Colon (tissue), 2 donors: ENCODE data around the gene ZNF613.
"Not testable (repeated sequence)": the region's sequence is repeated elsewhere in the genome, so short reads cannot be mapped to it uniquely, and the experiment has no call there.

ENCODE experiments used
- FAIRE-seq: peaks from 2 replicates; lab custom pipeline; 2012; peaks lifted over from hg19 to GRCh38; lab: Jason Lieb, UNC
- donor health status: control.
- donor health status: control.

The ZNF613 gene

GRCh38 chr19:51926784-51927741 is at the start of gene ZNF613:
Gene ZNF613, plus strand, starts transcription at chr19:51927472. Its CDS starts 8,749 bp downstream, at chr19:51936221.
- FAIRE-seq: no peak

- FAIRE-seq: no peak
Measured at GRCh38 chr19:51882518-51882917, 44.8 kb upstream of the ZNF613 start.

- FAIRE-seq: no peak
Measured at GRCh38 chr19:51884713-51885112, 42.6 kb upstream of the ZNF613 start.

GRCh38 chr19:51887522-51888498 is 39.5 kb upstream of the ZNF613 start, which contains the start of gene ZNF577:
Gene ZNF577, minus strand, starts transcription at chr19:51887951. Its CDS starts 7,569 bp downstream, at chr19:51880382.
- no peak for FAIRE-seq

- FAIRE-seq: no peak
Measured at GRCh38 chr19:51889934-51890333, 37.3 kb upstream of the ZNF613 start.

GRCh38 chr19:51891193-51891747 is 36.0 kb upstream of the ZNF613 start:
- no peak for FAIRE-seq

GRCh38 chr19:51901860-51902259 is 25.4 kb upstream of the ZNF613 start:
- FAIRE-seq: no peak

GRCh38 chr19:51903192-51903591 is 24.1 kb upstream of the ZNF613 start:
- FAIRE-seq: no peak

- no peak for FAIRE-seq
Measured at GRCh38 chr19:51904331-51905165, 22.7 kb upstream of the ZNF613 start, which contains the start of gene ZNF649. Gene ZNF649, minus strand, starts transcription at chr19:51905017. Its CDS starts 4,910 bp downstream, at chr19:51900107.

GRCh38 chr19:51905206-51905605 is 22.1 kb upstream of the ZNF613 start:
- FAIRE-seq: no peak

GRCh38 chr19:51905639-51906038 is 21.6 kb upstream of the ZNF613 start:
- FAIRE-seq: not testable (repeated sequence)

GRCh38 chr19:51906108-51906507 is 21.2 kb upstream of the ZNF613 start:
- FAIRE-seq: not testable (repeated sequence)

GRCh38 chr19:51907981-51908380 is 19.3 kb upstream of the ZNF613 start:
- FAIRE-seq: not testable (repeated sequence)

- FAIRE-seq: no peak
Measured at GRCh38 chr19:51915324-51915867, 11.9 kb upstream of the ZNF613 start.

GRCh38 chr19:51916167-51916566 is 11.1 kb upstream of the ZNF613 start:
- FAIRE-seq: no peak

- no peak for FAIRE-seq
Measured at GRCh38 chr19:51919606-51920005, 7.7 kb upstream of the ZNF613 start.

GRCh38 chr19:51921949-51922348 is 5.3 kb upstream of the ZNF613 start:
- no peak for FAIRE-seq

- no peak for FAIRE-seq
Measured at GRCh38 chr19:51926426-51926783, 867 bp upstream of the ZNF613 start.

GRCh38 chr19:51927859-51928258 is 587 bp downstream of the ZNF613 start:
- no peak for FAIRE-seq

- FAIRE-seq: no peak
Measured at GRCh38 chr19:51931921-51932320, 4.6 kb downstream of the ZNF613 start.

GRCh38 chr19:51938936-51939335 is 11.7 kb downstream of the ZNF613 start:
- no peak for FAIRE-seq
